ENCODE measurements around the gene IQGAP2.

- TF ChIP-seq EZH2 (IDR thresholded peaks at IDR 0.05), result no peak
- TF ChIP-seq POLR2AphosphoS5 (IDR thresholded peaks at IDR 0.05; ENCODE audit: borderline replicate concordance, low read depth, low read length), result no peak
- no peak for TF ChIP-seq FOXP2 (optimal IDR thresholded peaks at IDR 0.05; ENCODE audit: control extremely low read depth, extremely low read length, insufficient read depth)
Observed at GRCh38 chr5:76700571-76700970, 297.5 kb downstream of the IQGAP2 start.
